Endodermal cell (in vitro differentiated cells): ENCODE measurements around the gene ARMH1. TPM values are rescaled to one million over a fixed set of nuclear protein-coding genes. Genes with fewer than 3 reads are reported as not detected.

Experiments used
- DNase-seq: peaks from one replicate; pipeline ENCODE4 v3.0.0-alpha.2; 2017
- H3K27ac ChIP-seq: 2 replicates; pipeline ENCODE4 v1.5.1; 2013; ENCODE audit warnings: mild to moderate bottlenecking, low read depth, low read length, moderate library complexity
- H3K27me3 ChIP-seq: 2 replicates; pipeline ENCODE4 v1.6.1; 2013; ENCODE audit warnings: mild to moderate bottlenecking, low read length, moderate library complexity; ENCODE audit not compliant: insufficient read depth, control insufficient read depth, poor library complexity, severe bottlenecking
- H3K36me3 ChIP-seq: 2 replicates; pipeline ENCODE4 v1.7.0; 2013; ENCODE audit warnings: mild to moderate bottlenecking, low read length, moderate library complexity; ENCODE audit not compliant: control insufficient read depth, insufficient read depth
- H3K4me1 ChIP-seq: one replicate; pipeline ENCODE4 v1.7.0; 2013; ENCODE audit warnings: low read length; ENCODE audit not compliant: control insufficient read depth, insufficient read depth
- H3K4me3 ChIP-seq: 2 replicates; pipeline ENCODE4 v1.5.1; 2013; ENCODE audit warnings: mild to moderate bottlenecking, low read length, moderate library complexity
- H3K9ac ChIP-seq: 2 replicates; pipeline ENCODE4 v1.6.1; 2013; ENCODE audit warnings: mild to moderate bottlenecking, low read length, moderate library complexity; ENCODE audit not compliant: poor library complexity, severe bottlenecking; ENCODE audit errors: extremely low read depth
- H3K9me3 ChIP-seq: 2 replicates; pipeline ENCODE4 v1.6.1; 2013; ENCODE audit warnings: mild to moderate bottlenecking, low read length, moderate library complexity; ENCODE audit not compliant: control insufficient read depth
- H3K27ac Mint-ChIP-seq: 2 replicates; pipeline ENCODE4 v1.8.0; 2020; ENCODE audit warnings: mixed read lengths
- H3K27me3 Mint-ChIP-seq: 2 replicates; pipeline ENCODE4 v1.8.0; 2021; ENCODE audit warnings: mild to moderate bottlenecking, mixed read lengths; ENCODE audit not compliant: insufficient read depth
- H3K36me3 Mint-ChIP-seq: 2 replicates; pipeline ENCODE4 v1.8.0; 2020; ENCODE audit warnings: low read depth, mixed read lengths
- H3K4me1 Mint-ChIP-seq: 2 replicates; pipeline ENCODE4 v1.8.0; 2020; ENCODE audit warnings: mixed read lengths
- H3K4me3 Mint-ChIP-seq: 2 replicates; pipeline ENCODE4 v1.8.0; 2020; ENCODE audit warnings: mild to moderate bottlenecking, moderate library complexity, mixed read lengths
- H3K9me3 Mint-ChIP-seq: 2 replicates; pipeline ENCODE4 v1.8.0; 2020; ENCODE audit warnings: mild to moderate bottlenecking, mixed read lengths
- WGBS, 2 experiments: methylation state at CpG; one replicate each; pipeline versions ENCODE4 v1.1.5 to v1.1.7; 2013; ENCODE audit warnings: missing lambda C conversion rate in 2 of 2, mixed read lengths in 1 of 2; ENCODE audit not compliant: insufficient coverage in 1 of 2, insufficient read length in 1 of 2; 5-methylcytosine and 5-hydroxymethylcytosine counted together
- total RNA-seq, 2 donors: library from RNA; stranded (reverse); fragmentation: NEBNext Ultra II Directional in 1 of 2; extraction: Animal tissue kit (Norgen Biotek cat#: 25700) in 1 of 2; gene quantifications; 2 replicates in 1 of 2; 3 replicates in 1 of 2; pipeline ENCODE4 v1.2.1, GENCODE V29; 2021
- TF ChIP-seq, protein P1 (sequence below): fragments of 200-600 bp; sonication (generic); conservative IDR thresholded peaks from 2 replicates; pipeline ENCODE4 v1.5.0; 2021; ENCODE audit warnings: antibody characterized with exemption, mild to moderate bottlenecking

ARMH1 gene
- total RNA-seq, 2 donors from 2014 or later, result 3.9 to 6.3 TPM

- H3K27ac ChIP-seq, result no peak overlapping the region
- no peaks in the 10 kb centered on the region for H3K9me3 Mint-ChIP-seq
- no peak overlapping the region for H3K27ac Mint-ChIP-seq
- no peaks in the 10 kb centered on the region for H3K9me3 ChIP-seq
- H3K36me3 ChIP-seq, result no peaks in the 10 kb centered on the region
- WGBS, 2 experiments, result 88 to 91% methylated on average over 12 of the region's 12 CpGs
- H3K4me3 ChIP-seq, result no peak overlapping the region
- H3K4me1 Mint-ChIP-seq, result no peaks in the 10 kb centered on the region
- H3K9ac ChIP-seq, result no peak overlapping the region
- H3K36me3 Mint-ChIP-seq, result no peaks in the 10 kb centered on the region
- H3K4me3 Mint-ChIP-seq, result no peak overlapping the region
- no peaks in the 10 kb centered on the region for H3K27me3 ChIP-seq
- peaks cover 2% of the 10 kb centered on the region for H3K27me3 Mint-ChIP-seq
- H3K4me1 ChIP-seq, result no peaks in the 10 kb centered on the region
- TF ChIP-seq, protein P1, sequence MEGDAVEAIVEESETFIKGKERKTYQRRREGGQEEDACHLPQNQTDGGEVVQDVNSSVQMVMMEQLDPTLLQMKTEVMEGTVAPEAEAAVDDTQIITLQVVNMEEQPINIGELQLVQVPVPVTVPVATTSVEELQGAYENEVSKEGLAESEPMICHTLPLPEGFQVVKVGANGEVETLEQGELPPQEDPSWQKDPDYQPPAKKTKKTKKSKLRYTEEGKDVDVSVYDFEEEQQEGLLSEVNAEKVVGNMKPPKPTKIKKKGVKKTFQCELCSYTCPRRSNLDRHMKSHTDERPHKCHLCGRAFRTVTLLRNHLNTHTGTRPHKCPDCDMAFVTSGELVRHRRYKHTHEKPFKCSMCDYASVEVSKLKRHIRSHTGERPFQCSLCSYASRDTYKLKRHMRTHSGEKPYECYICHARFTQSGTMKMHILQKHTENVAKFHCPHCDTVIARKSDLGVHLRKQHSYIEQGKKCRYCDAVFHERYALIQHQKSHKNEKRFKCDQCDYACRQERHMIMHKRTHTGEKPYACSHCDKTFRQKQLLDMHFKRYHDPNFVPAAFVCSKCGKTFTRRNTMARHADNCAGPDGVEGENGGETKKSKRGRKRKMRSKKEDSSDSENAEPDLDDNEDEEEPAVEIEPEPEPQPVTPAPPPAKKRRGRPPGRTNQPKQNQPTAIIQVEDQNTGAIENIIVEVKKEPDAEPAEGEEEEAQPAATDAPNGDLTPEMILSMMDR, result no peak
- DNase-seq, result no peak
These were observed 14.4 kb downstream of the ARMH1 start for GRCh38 chr1:44688760-44689446.

- H3K27me3 Mint-ChIP-seq, result peaks cover 2% of the 10 kb centered on the region
- Histone ChIP-seq H3K4me3 (no peak overlapping the region), H3K9ac (no peak overlapping the region), H3K4me1 (no peaks in the 10 kb centered on the region), H3K27me3 (no peaks in the 10 kb centered on the region), H3K36me3 (no peaks in the 10 kb centered on the region), H3K27ac (no peak overlapping the region), H3K9me3 (no peaks in the 10 kb centered on the region)
- no peaks in the 10 kb centered on the region for H3K36me3 Mint-ChIP-seq
- TF ChIP-seq, protein P1, result no peak
- no peak overlapping the region for H3K4me3 Mint-ChIP-seq
- no peak for DNase-seq
- no peaks in the 10 kb centered on the region for H3K4me1 Mint-ChIP-seq
- no peaks in the 10 kb centered on the region for H3K9me3 Mint-ChIP-seq
- no peak overlapping the region for H3K27ac Mint-ChIP-seq
- WGBS, 2 experiments, result 80 to 89% methylated on average over 1 to 3 of the region's 3 CpGs
These were observed 14.9 kb downstream of the ARMH1 start for GRCh38 chr1:44689447-44689765.

GRCh38 chr1:44693159-44693558, 18.6 kb downstream of the ARMH1 start:
- H3K4me1 Mint-ChIP-seq, result peaks cover 6% of the 10 kb centered on the region
- H3K27me3 ChIP-seq, result no peaks in the 10 kb centered on the region
- no peak overlapping the region for H3K9ac ChIP-seq
- H3K4me3 Mint-ChIP-seq, result no peak overlapping the region
- no peaks in the 10 kb centered on the region for H3K36me3 Mint-ChIP-seq
- H3K36me3 ChIP-seq, result no peaks in the 10 kb centered on the region
- peaks cover 2% of the 10 kb centered on the region for H3K4me1 ChIP-seq
- TF ChIP-seq, protein P1, result no peak
- H3K27ac ChIP-seq, result no peak overlapping the region
- DNase-seq, result no peak
- H3K27me3 Mint-ChIP-seq, result peaks cover 3% of the 10 kb centered on the region
- no peaks in the 10 kb centered on the region for H3K9me3 ChIP-seq
- 86 to 100% methylated on average over 1 to 2 of the region's 2 CpGs for WGBS, 2 experiments
- no peak overlapping the region for H3K4me3 ChIP-seq
- H3K27ac Mint-ChIP-seq, result no peak overlapping the region
- H3K9me3 Mint-ChIP-seq, result no peaks in the 10 kb centered on the region
